DND-41 (cell line): ENCODE results near the gene GMFB.

ENCODE experiments used
- ATAC-seq: fragments of 200-7000 bp; cut with Tn5 transposase; 3 replicates; pipeline ENCODE4 v1.9.1; 2021; ENCODE audit warnings: low read depth; ENCODE audit not compliant: insufficient read depth
- DNase-seq: peaks from one replicate; pipeline ENCODE4 v3.0.0-alpha.2; 2020
- H2AFZ ChIP-seq: 2 replicates; pipeline ENCODE4 v1.6.0; 2012; ENCODE audit warnings: low read depth, low read length
- H3K27ac ChIP-seq: 2 replicates; pipeline ENCODE4 v1.5.1; 2012; ENCODE audit warnings: low read length, inconsistent platforms
- H3K27me3 ChIP-seq: fragments of 200-600 bp; sonication (generic); 2 replicates; pipeline ENCODE4 v1.6.0; 2012; ENCODE audit warnings: low read length, mild to moderate bottlenecking, inconsistent platforms; ENCODE audit not compliant: insufficient read depth, poor library complexity
- H3K36me3 ChIP-seq: 2 replicates; pipeline ENCODE4 v1.5.1; 2012; ENCODE audit warnings: low read length, inconsistent platforms; ENCODE audit not compliant: insufficient read depth
- H3K4me1 ChIP-seq: 2 replicates; pipeline ENCODE4 v1.5.1; 2012; ENCODE audit warnings: mild to moderate bottlenecking, low read length; ENCODE audit not compliant: insufficient read depth
- H3K4me2 ChIP-seq: 2 replicates; pipeline ENCODE4 v1.6.0; 2012; ENCODE audit warnings: mild to moderate bottlenecking, moderate library complexity, low read length, inconsistent platforms; ENCODE audit not compliant: insufficient read depth
- H3K4me3 ChIP-seq, 2 experiments: fragments of 200-600 bp in 1 of 2; shearing (Covaris generic) in 1 of 2; 2 replicates each; pipeline ENCODE4 v1.5.1; 2012 to 2016; ENCODE audit warnings: inconsistent platforms in 2 of 2, low read length in 2 of 2, mild to moderate bottlenecking in 2 of 2, low read depth in 1 of 2, moderate library complexity in 1 of 2
- H3K79me2 ChIP-seq: 2 replicates; pipeline ENCODE4 v1.6.0; 2012; ENCODE audit warnings: low read length, inconsistent platforms; ENCODE audit not compliant: insufficient read depth
- H3K9ac ChIP-seq: 2 replicates; pipeline ENCODE4 v1.6.0; 2012; ENCODE audit warnings: low read depth, mild to moderate bottlenecking, inconsistent platforms, low read length, moderate library complexity
- H3K9me3 ChIP-seq: 2 replicates; pipeline ENCODE4 v1.5.1; 2012; ENCODE audit warnings: low read length, moderate library complexity, mild to moderate bottlenecking, inconsistent platforms; ENCODE audit not compliant: insufficient read depth, severe bottlenecking
- H4K20me1 ChIP-seq: 2 replicates; pipeline ENCODE4 v1.6.0; 2012; ENCODE audit warnings: low read length; ENCODE audit not compliant: insufficient read depth
- CTCF ChIP-seq: IDR thresholded peaks from 2 replicates; pipeline ENCODE4 v1.5.1; 2012; ENCODE audit warnings: borderline replicate concordance, low read length, moderate library complexity, mild to moderate bottlenecking; ENCODE audit not compliant: poor library complexity, severe bottlenecking; ENCODE audit errors: extremely low read depth
- EZH2 ChIP-seq: IDR thresholded peaks from 3 replicates; pipeline ENCODE4 v1.6.1; 2012; ENCODE audit warnings: borderline replicate concordance, low read depth, mild to moderate bottlenecking, moderate library complexity, low read length, inconsistent platforms; ENCODE audit not compliant: severe bottlenecking

GMFB gene

GRCh38 chr14:54535646-54536045 is 46.9 kb upstream of the GMFB start:
- Histone ChIP-seq H3K27me3 (no peaks in the 10 kb centered on the region), H3K36me3 (no peaks in the 10 kb centered on the region), H3K79me2 (no peaks in the 10 kb centered on the region), H3K9ac (no peak overlapping the region), H3K4me1 (no peaks in the 10 kb centered on the region), H3K4me2 (no peak overlapping the region), H2AFZ (no peak overlapping the region), H4K20me1 (no peaks in the 10 kb centered on the region), H3K9me3 (no peaks in the 10 kb centered on the region), H3K4me3 (no peak overlapping the region), H3K27ac (no peak overlapping the region)
- DNase-seq (no peak), ATAC-seq (no peak)
- TF ChIP-seq CTCF (no peak), EZH2 (no peak)

GRCh38 chr14:54535126-54535525 is 46.3 kb upstream of the GMFB start:
- H3K9ac ChIP-seq: no peak overlapping the region
- H3K27me3 ChIP-seq: no peaks in the 10 kb centered on the region
- H3K36me3 ChIP-seq: no peaks in the 10 kb centered on the region
- H3K4me1 ChIP-seq: no peaks in the 10 kb centered on the region
- TF ChIP-seq CTCF: no peak
- TF ChIP-seq EZH2: no peak
- no peaks in the 10 kb centered on the region for H4K20me1 ChIP-seq
- no peaks in the 10 kb centered on the region for H3K9me3 ChIP-seq
- ATAC-seq (no peak), DNase-seq (no peak)
- no peaks in the 10 kb centered on the region for H3K79me2 ChIP-seq
- H2AFZ ChIP-seq: no peak overlapping the region
- H3K4me3 ChIP-seq: no peak overlapping the region
- no peak overlapping the region for H3K4me2 ChIP-seq
- no peak overlapping the region for H3K27ac ChIP-seq

- Histone ChIP-seq H3K36me3 (no peaks in the 10 kb centered on the region), H3K27ac (no peak overlapping the region), H3K9ac (no peak overlapping the region), H3K9me3 (no peaks in the 10 kb centered on the region), H3K4me2 (no peak overlapping the region), H3K79me2 (no peaks in the 10 kb centered on the region), H3K27me3 (no peaks in the 10 kb centered on the region), H3K4me3 (no peak overlapping the region), H4K20me1 (no peaks in the 10 kb centered on the region), H2AFZ (no peak overlapping the region), H3K4me1 (no peaks in the 10 kb centered on the region)
- TF ChIP-seq EZH2 (no peak), CTCF (no peak)
- ATAC-seq (no peak), DNase-seq (no peak)
These were observed 44.3 kb upstream of the GMFB start for GRCh38 chr14:54533100-54533499.
